Progenitor cell of endocrine pancreas (in vitro differentiated cells): ENCODE measurements around the gene FBXL15. TPM values are rescaled to one million over a fixed set of nuclear protein-coding genes. Genes with fewer than 3 reads are reported as not detected.

ENCODE experiments used
- DNase-seq: peaks from one replicate; pipeline ENCODE4 v3.0.0; 2021; ENCODE audit warnings: low spot score; ENCODE audit not compliant: unreplicated experiment
- H3K27ac Mint-ChIP-seq: 2 replicates; pipeline ENCODE4 v1.8.0; 2021; ENCODE audit warnings: mild to moderate bottlenecking, moderate library complexity, mixed read lengths
- H3K27me3 Mint-ChIP-seq: 2 replicates; pipeline ENCODE4 v1.8.0; 2021; ENCODE audit warnings: mixed read lengths
- H3K36me3 Mint-ChIP-seq: 2 replicates; pipeline ENCODE4 v1.8.0; 2022; ENCODE audit warnings: mixed read lengths; ENCODE audit not compliant: insufficient read depth
- H3K4me1 Mint-ChIP-seq: 2 replicates; pipeline ENCODE4 v1.8.0; 2021; ENCODE audit warnings: low read depth, mixed read lengths
- H3K4me3 Mint-ChIP-seq: 2 replicates; pipeline ENCODE4 v1.8.0; 2021; ENCODE audit warnings: low read depth, mild to moderate bottlenecking, moderate library complexity, mixed read lengths
- H3K9me3 Mint-ChIP-seq: 2 replicates; pipeline ENCODE4 v1.8.0; 2021; ENCODE audit warnings: low read depth, mixed read lengths
- total RNA-seq: library from RNA; stranded (reverse); gene quantifications from 2 replicates; pipeline ENCODE4 v1.2.1, GENCODE V29; 2021
- TF ChIP-seq, protein P1 (sequence below): fragments of 200-600 bp; sonication (generic); IDR thresholded peaks from one replicate; pipeline ENCODE4 v1.5.0; 2021; ENCODE audit warnings: antibody characterized with exemption, mild to moderate bottlenecking; ENCODE audit not compliant: unreplicated experiment

The FBXL15 gene
- total RNA-seq, 1 donor from 2014 or later = 14.0 TPM

- DNase-seq = no peak
Observed at GRCh38 chr10:102423372-102423968, 2.8 kb downstream of the FBXL15 start.

DNA sequence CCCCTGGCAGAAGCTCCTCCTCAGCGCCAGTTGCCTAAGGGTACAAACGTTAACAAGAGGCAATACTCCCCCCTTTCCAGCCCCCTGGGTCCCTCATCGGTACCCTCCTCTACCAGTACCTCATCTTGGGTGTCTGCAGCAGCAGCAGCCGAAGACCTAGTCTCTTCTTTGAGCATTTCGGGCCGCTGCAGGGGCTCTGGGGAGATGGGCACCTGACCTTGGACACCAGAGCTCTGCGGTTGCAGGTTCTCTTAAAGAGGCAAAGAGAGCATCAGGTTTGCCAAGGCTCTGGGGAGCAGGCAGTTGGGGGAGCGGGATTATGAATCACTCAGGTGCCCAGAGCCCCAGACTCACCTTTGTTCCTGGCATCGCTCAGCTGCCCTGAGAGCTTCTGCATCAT, 3.5 kb downstream of the FBXL15 start:
- H3K27me3 Mint-ChIP-seq = peaks cover 2% of the 10 kb centered on the region
- H3K36me3 Mint-ChIP-seq = no peaks in the 10 kb centered on the region
- H3K4me3 Mint-ChIP-seq = no peak overlapping the region
- H3K27ac Mint-ChIP-seq = no peak overlapping the region
- no peak for DNase-seq
- H3K9me3 Mint-ChIP-seq = no peaks in the 10 kb centered on the region
- TF ChIP-seq, protein P1, sequence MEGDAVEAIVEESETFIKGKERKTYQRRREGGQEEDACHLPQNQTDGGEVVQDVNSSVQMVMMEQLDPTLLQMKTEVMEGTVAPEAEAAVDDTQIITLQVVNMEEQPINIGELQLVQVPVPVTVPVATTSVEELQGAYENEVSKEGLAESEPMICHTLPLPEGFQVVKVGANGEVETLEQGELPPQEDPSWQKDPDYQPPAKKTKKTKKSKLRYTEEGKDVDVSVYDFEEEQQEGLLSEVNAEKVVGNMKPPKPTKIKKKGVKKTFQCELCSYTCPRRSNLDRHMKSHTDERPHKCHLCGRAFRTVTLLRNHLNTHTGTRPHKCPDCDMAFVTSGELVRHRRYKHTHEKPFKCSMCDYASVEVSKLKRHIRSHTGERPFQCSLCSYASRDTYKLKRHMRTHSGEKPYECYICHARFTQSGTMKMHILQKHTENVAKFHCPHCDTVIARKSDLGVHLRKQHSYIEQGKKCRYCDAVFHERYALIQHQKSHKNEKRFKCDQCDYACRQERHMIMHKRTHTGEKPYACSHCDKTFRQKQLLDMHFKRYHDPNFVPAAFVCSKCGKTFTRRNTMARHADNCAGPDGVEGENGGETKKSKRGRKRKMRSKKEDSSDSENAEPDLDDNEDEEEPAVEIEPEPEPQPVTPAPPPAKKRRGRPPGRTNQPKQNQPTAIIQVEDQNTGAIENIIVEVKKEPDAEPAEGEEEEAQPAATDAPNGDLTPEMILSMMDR = no peak
- peaks cover 12% of the 10 kb centered on the region for H3K4me1 Mint-ChIP-seq

More at GRCh38 chr10:102423372-102423968, 2.8 kb downstream of the FBXL15 start:
- Mint-ChIP-seq H3K36me3 (no peaks in the 10 kb centered on the region), H3K27ac (no peak overlapping the region), H3K4me3 (no peak overlapping the region), H3K4me1 (peaks cover 16% of the 10 kb centered on the region), H3K27me3 (peaks cover 7% of the 10 kb centered on the region), H3K9me3 (no peaks in the 10 kb centered on the region)
- TF ChIP-seq, protein P1 = no peak

DNA sequence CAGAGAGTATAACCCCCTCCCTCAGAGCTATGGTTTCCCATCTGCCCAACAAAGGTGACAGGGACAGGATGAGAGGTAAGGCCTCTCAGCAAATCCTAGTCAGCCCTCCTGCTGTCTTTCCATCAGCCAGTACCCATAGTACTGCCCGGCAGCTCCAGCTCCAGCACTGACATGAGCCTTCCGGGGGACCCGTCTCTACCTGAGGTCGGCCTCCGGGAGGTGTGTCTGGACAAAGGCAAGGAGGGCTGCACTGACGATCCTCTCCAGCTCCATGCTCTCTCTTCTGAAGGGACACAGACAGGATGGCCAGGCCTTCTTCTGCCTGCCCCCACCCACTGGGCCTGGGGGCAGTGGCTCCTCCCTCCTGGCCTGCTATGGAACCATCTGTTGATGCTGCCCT, 4.3 kb downstream of the FBXL15 start:
- Mint-ChIP-seq H3K9me3 (no peaks in the 10 kb centered on the region), H3K27ac (no peak overlapping the region), H3K4me3 (no peak overlapping the region), H3K36me3 (no peaks in the 10 kb centered on the region), H3K27me3 (no peaks in the 10 kb centered on the region), H3K4me1 (peaks cover 8% of the 10 kb centered on the region)
- TF ChIP-seq, protein P1 = no peak
- no peak for DNase-seq

- no peaks in the 10 kb centered on the region for H3K27me3 Mint-ChIP-seq
- H3K4me3 Mint-ChIP-seq = no peak overlapping the region
- no peak overlapping the region for H3K27ac Mint-ChIP-seq
- TF ChIP-seq, protein P1 = no peak
- DNase-seq = no peak
- H3K36me3 Mint-ChIP-seq = no peaks in the 10 kb centered on the region
- no peaks in the 10 kb centered on the region for H3K9me3 Mint-ChIP-seq
- peaks cover 7% of the 10 kb centered on the region for H3K4me1 Mint-ChIP-seq
Observed at GRCh38 chr10:102425444-102425843, 4.8 kb downstream of the FBXL15 start.

DNA sequence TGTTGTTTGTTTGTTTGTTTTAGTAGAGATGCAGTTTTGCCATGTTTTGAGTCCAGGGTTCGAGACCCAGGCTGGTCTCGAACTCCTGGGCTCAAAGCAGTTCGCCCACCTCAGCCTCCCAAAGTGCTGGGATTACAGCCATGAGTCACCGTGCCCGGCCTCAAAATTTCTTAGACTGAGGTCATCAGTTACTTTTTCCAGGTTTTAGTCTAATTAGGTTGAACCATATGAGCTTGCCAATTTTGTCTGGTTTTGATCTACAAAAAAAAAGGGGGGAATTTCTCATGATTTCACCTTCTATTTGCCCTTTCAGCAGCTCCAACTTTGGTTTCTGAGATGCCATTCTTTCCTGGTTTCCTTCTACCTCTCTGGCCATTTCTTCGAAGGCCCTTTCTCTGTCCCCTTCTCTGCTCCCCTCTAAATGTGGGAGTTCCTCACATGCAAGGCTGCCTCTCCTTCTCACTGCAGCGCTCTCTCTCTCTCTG, 6.2 kb downstream of the FBXL15 start:
- no peaks in the 10 kb centered on the region for H3K9me3 Mint-ChIP-seq
- TF ChIP-seq, protein P1 = no peak
- peaks cover 9% of the 10 kb centered on the region for H3K4me1 Mint-ChIP-seq
- no peaks in the 10 kb centered on the region for H3K36me3 Mint-ChIP-seq
- H3K27me3 Mint-ChIP-seq = no peaks in the 10 kb centered on the region
- DNase-seq = no peak
- H3K4me3 Mint-ChIP-seq = no peak overlapping the region
- H3K27ac Mint-ChIP-seq = no peak overlapping the region
